VCaP (cell line): Measurements from ENCODE around the gene WAC.
A peak's percentile ranks its signal among the peaks of the same experiment; 100 is the strongest.

ENCODE experiments used
- H3K27ac ChIP-seq: fragments of 450-650 bp; 2 replicates; pipeline ENCODE4 v1.5.1; 2017
- CTCF ChIP-seq: fragments of 450-650 bp; conservative IDR thresholded peaks from 2 replicates; pipeline ENCODE4 v1.5.1; 2017; ENCODE audit warnings: mild to moderate bottlenecking, moderate library complexity

WAC gene

GRCh38 chr10:28616514-28616913, 83.6 kb downstream of the WAC start:
- no peak for TF ChIP-seq CTCF
- no peak overlapping the region for H3K27ac ChIP-seq

- no peak overlapping the region for H3K27ac ChIP-seq
- no peak for TF ChIP-seq CTCF
These were observed 86.5 kb downstream of the WAC start for GRCh38 chr10:28619455-28619854.

GRCh38 chr10:28620251-28620650, 87.3 kb downstream of the WAC start:
- no peak for TF ChIP-seq CTCF
- H3K27ac ChIP-seq, result no peak overlapping the region

- no peak overlapping the region for H3K27ac ChIP-seq
- TF ChIP-seq CTCF, result no peak
These were observed 90.6 kb downstream of the WAC start for GRCh38 chr10:28623483-28623882.

- TF ChIP-seq CTCF, result no peak
- no peak overlapping the region for H3K27ac ChIP-seq
These were observed 91.4 kb downstream of the WAC start for GRCh38 chr10:28624351-28624750.

- H3K27ac ChIP-seq, result no peak overlapping the region
- no peak for TF ChIP-seq CTCF
These were observed 94.2 kb downstream of the WAC start for GRCh38 chr10:28627102-28627501.

GRCh38 chr10:28628184-28628893, 95.4 kb downstream of the WAC start:
- peak; percentile 91 for TF ChIP-seq CTCF
- H3K27ac ChIP-seq, result no peak overlapping the region
